ENCODE results near the gene CDH5. TPM values are rescaled to one million over a fixed set of nuclear protein-coding genes. Genes with fewer than 3 reads are reported as not detected.

Gene CDH5
- total RNA-seq, 1 experiment from 2014 or later: not detected

- no peak overlapping the region for H3K4me3 Mint-ChIP-seq (ENCODE audit: unreplicated experiment)
- no peak for DNase-seq (ENCODE audit: unreplicated experiment)
- H3K27me3 Mint-ChIP-seq (ENCODE audit: insufficient read depth, unreplicated experiment): no peaks in the 10 kb centered on the region
- no TSS peak for BruUV-seq (replicated peaks)
- intact Hi-C loops (cut with micrococcal nuclease): no loop called here
- CTCF ChIA-PET: interaction anchor here (0.6 kb wide), 1 partner anchor 190 kb away, joined by 3 read pairs; no protein-coding TSS in a partner anchor
- no peaks in the 10 kb centered on the region for H3K9me3 Mint-ChIP-seq (ENCODE audit: unreplicated experiment)
- no peak for TF ChIP-seq CTCF (IDR thresholded peaks at IDR 0.05; ENCODE audit: unreplicated experiment)
- H3K27ac Mint-ChIP-seq (ENCODE audit: low read depth, unreplicated experiment): peak overlapping the region; percentile 62
- no peaks in the 10 kb centered on the region for H3K36me3 Mint-ChIP-seq (ENCODE audit: insufficient read depth, unreplicated experiment)
- peaks cover 5% of the 10 kb centered on the region for H3K4me1 Mint-ChIP-seq (ENCODE audit: insufficient read depth, unreplicated experiment)
- POLR2A ChIA-PET: interaction anchor here (1.1 kb wide), 1 partner anchor 19 kb away, joined by 3 read pairs; no protein-coding TSS in a partner anchor
These were observed 61.6 kb downstream of the CDH5 start for GRCh38 chr16:66427871-66428681.

- ChIA-PET POLR2A (no interaction called here), CTCF (no interaction called here)
- peak overlapping the region; percentile 62 for H3K27ac Mint-ChIP-seq (ENCODE audit: low read depth, unreplicated experiment)
These were observed 62.3 kb downstream of the CDH5 start for GRCh38 chr16:66428682-66429251.

GRCh38 chr16:66429290-66429962, 62.9 kb downstream of the CDH5 start:
- H3K27me3 Mint-ChIP-seq (ENCODE audit: insufficient read depth, unreplicated experiment): no peaks in the 10 kb centered on the region
- BruUV-seq (replicated peaks): no TSS peak
- intact Hi-C loops (cut with micrococcal nuclease): no loop called here
- no peak for DNase-seq (ENCODE audit: unreplicated experiment)
- ChIA-PET POLR2A (interaction anchor here (0.6 kb wide), 1 partner anchor 1644 kb away, joined by 3 read pairs; no protein-coding TSS in a partner anchor), CTCF (no interaction called here)
- H3K36me3 Mint-ChIP-seq (ENCODE audit: insufficient read depth, unreplicated experiment): no peaks in the 10 kb centered on the region
- peak overlapping the region; percentile 62 for H3K27ac Mint-ChIP-seq (ENCODE audit: low read depth, unreplicated experiment)
- peaks cover 5% of the 10 kb centered on the region for H3K4me1 Mint-ChIP-seq (ENCODE audit: insufficient read depth, unreplicated experiment)
- no peaks in the 10 kb centered on the region for H3K9me3 Mint-ChIP-seq (ENCODE audit: unreplicated experiment)
- TF ChIP-seq CTCF (IDR thresholded peaks at IDR 0.05; ENCODE audit: unreplicated experiment): no peak
- no peak overlapping the region for H3K4me3 Mint-ChIP-seq (ENCODE audit: unreplicated experiment)

More at GRCh38 chr16:66428682-66429251, 62.3 kb downstream of the CDH5 start:
- H3K4me3 Mint-ChIP-seq (ENCODE audit: unreplicated experiment): no peak overlapping the region
- intact Hi-C loops (cut with micrococcal nuclease): no loop called here
- no peaks in the 10 kb centered on the region for H3K36me3 Mint-ChIP-seq (ENCODE audit: insufficient read depth, unreplicated experiment)
- no peaks in the 10 kb centered on the region for H3K27me3 Mint-ChIP-seq (ENCODE audit: insufficient read depth, unreplicated experiment)
- no peak for DNase-seq (ENCODE audit: unreplicated experiment)
- H3K9me3 Mint-ChIP-seq (ENCODE audit: unreplicated experiment): no peaks in the 10 kb centered on the region
- BruUV-seq (replicated peaks): no TSS peak
- TF ChIP-seq CTCF (IDR thresholded peaks at IDR 0.05; ENCODE audit: unreplicated experiment): no peak
- peaks cover 5% of the 10 kb centered on the region for H3K4me1 Mint-ChIP-seq (ENCODE audit: insufficient read depth, unreplicated experiment)

- ChIA-PET CTCF (no interaction called here), POLR2A (no interaction called here)
These were observed 63.7 kb downstream of the CDH5 start for GRCh38 chr16:66430214-66430613.

More at GRCh38 chr16:66430214-66430613, 63.7 kb downstream of the CDH5 start:
- no peak for TF ChIP-seq CTCF (IDR thresholded peaks at IDR 0.05; ENCODE audit: unreplicated experiment)
- Mint-ChIP-seq H3K27me3 (ENCODE audit: insufficient read depth, unreplicated experiment) (no peaks in the 10 kb centered on the region), H3K9me3 (ENCODE audit: unreplicated experiment) (no peaks in the 10 kb centered on the region), H3K27ac (ENCODE audit: low read depth, unreplicated experiment) (no peak overlapping the region), H3K36me3 (ENCODE audit: insufficient read depth, unreplicated experiment) (no peaks in the 10 kb centered on the region), H3K4me1 (ENCODE audit: insufficient read depth, unreplicated experiment) (peaks cover 5% of the 10 kb centered on the region), H3K4me3 (ENCODE audit: unreplicated experiment) (no peak overlapping the region)
- intact Hi-C loops (cut with micrococcal nuclease): no loop called here
- no TSS peak for BruUV-seq (replicated peaks)
- DNase-seq (ENCODE audit: unreplicated experiment): no peak
